ENCODE measurements around the gene RAB18. TPM values are rescaled to one million over a fixed set of nuclear protein-coding genes. Genes with fewer than 3 reads are reported as not detected.
A peak's percentile ranks its signal among the peaks of the same experiment; 100 is the strongest.
"Not testable (repeated sequence)": the region's sequence is repeated elsewhere in the genome, so short reads cannot be mapped to it uniquely, and the experiment has no call there.

RAB18 gene
- total RNA-seq, 2 experiments from 2014 or later = 52.3 to 61.2 TPM

GRCh38 chr10:27485368-27485767, 18.7 kb upstream of the RAB18 start:
- Mint-ChIP-seq H3K27me3 (peaks cover 30% of the 10 kb centered on the region), H3K4me3 (no peak overlapping the region), H3K36me3 (no peaks in the 10 kb centered on the region), H3K27ac (no peak overlapping the region), H3K4me1 (no peaks in the 10 kb centered on the region), H3K9me3 (ENCODE audit: low read depth) (peaks cover 3% of the 10 kb centered on the region)
- DNase-seq (no peak), ATAC-seq (no peak)
- CTCF ChIA-PET = no interaction called here

DNA sequence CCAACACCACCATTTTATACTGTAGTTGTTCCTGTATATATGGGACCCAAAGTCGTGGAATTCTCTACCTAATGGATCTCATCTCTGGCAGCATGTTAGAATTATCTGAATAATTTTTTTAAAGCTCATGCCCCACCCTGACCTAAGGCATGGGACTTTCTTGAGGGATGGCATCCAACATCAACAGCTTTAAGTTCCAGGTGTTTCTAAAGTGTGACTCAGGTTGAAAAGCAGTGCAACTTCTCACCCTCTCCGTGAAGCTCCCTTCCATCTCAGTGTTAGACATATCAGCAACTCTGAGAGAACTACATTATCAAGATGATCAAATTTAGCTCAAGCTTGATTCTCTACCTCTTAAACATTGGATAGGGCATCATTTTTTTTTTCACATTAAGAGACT, 18.1 kb upstream of the RAB18 start:
- Mint-ChIP-seq H3K4me3 (no peak overlapping the region), H3K36me3 (peaks cover 2% of the 10 kb centered on the region), H3K9me3 (ENCODE audit: low read depth) (peaks cover 7% of the 10 kb centered on the region), H3K27me3 (peaks cover 34% of the 10 kb centered on the region), H3K27ac (no peak overlapping the region), H3K4me1 (no peaks in the 10 kb centered on the region)
- no peak for DNase-seq
- CTCF ChIA-PET = no interaction called here
- no peak for ATAC-seq

DNA sequence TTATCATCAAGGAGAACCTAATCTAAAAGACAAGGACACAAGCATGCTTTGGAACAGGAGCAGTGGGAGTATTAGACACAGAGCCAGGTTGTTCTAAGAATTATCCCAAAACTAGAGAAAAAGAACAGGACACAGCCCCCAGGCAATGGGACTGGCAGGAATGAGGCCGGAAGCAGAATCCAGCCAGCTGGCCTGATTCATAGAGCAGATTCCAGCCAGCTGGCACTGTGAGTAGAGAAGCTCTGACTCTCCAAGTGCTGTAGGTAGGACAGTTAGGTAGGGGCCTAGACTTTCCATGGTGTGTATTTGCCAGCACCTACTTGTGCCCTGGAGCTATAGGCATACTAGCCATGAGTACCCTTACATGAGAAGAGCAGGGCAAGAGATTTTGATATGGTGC, 13.3 kb upstream of the RAB18 start:
- Mint-ChIP-seq H3K4me1 (no peaks in the 10 kb centered on the region), H3K4me3 (no peak overlapping the region), H3K9me3 (ENCODE audit: low read depth) (peaks cover 12% of the 10 kb centered on the region), H3K36me3 (peaks cover 8% of the 10 kb centered on the region), H3K27ac (no peak overlapping the region), H3K27me3 (peaks cover 32% of the 10 kb centered on the region)
- DNase-seq = no peak
- CTCF ChIA-PET = no interaction called here
- no peak for ATAC-seq

DNA sequence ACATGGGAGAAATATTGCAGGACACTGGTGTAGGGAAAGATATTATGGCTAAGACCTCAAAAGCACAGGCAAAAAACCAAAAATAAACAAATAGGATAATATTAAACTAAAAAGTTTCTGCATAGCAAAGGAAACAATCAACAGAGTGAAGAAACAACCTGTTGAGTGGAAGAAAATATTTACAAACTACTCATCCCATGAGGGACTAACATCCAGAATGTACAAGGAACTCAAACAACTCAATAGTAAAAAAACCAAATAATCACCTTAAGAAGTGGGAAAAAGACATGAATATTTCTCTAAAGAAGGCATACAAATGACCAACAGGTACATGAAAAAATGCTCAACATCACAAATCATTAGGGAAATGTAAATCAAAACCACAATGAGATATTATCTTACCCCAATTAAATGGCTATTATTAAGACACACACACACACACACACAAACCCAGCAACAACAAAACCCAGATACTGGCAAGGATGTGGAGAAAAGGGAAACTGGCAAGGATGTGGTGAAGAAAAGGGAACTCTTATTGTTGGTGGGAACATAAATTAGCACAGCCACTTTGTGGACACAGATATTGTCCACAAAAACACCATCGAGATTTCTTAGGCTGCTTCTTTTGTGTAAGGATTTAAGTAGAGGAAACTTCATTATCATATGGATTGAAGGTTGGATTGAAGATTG, 9.8 kb upstream of the RAB18 start:
- DNase-seq = no peak
- H3K36me3 Mint-ChIP-seq = peaks cover 8% of the 10 kb centered on the region
- peaks cover 16% of the 10 kb centered on the region for H3K9me3 Mint-ChIP-seq (ENCODE audit: low read depth)
- no peak overlapping the region for H3K4me3 Mint-ChIP-seq
- H3K4me1 Mint-ChIP-seq = peaks cover 2% of the 10 kb centered on the region
- H3K27me3 Mint-ChIP-seq = peaks cover 13% of the 10 kb centered on the region
- CTCF ChIA-PET = no interaction called here
- no peak for ATAC-seq
- H3K27ac Mint-ChIP-seq = no peak overlapping the region

- Mint-ChIP-seq H3K27me3 (peaks cover 10% of the 10 kb centered on the region), H3K36me3 (peaks cover 4% of the 10 kb centered on the region), H3K27ac (no peak overlapping the region), H3K4me1 (peaks cover 2% of the 10 kb centered on the region), H3K9me3 (ENCODE audit: low read depth) (peaks cover 8% of the 10 kb centered on the region), H3K4me3 (no peak overlapping the region)
- ATAC-seq (no peak), DNase-seq (no peak)
- CTCF ChIA-PET = no interaction called here
Measured at GRCh38 chr10:27496137-27496536, 8.0 kb upstream of the RAB18 start.

GRCh38 chr10:27500096-27500495, 4.0 kb upstream of the RAB18 start:
- CTCF ChIA-PET = no interaction called here
- ATAC-seq (no peak), DNase-seq (no peak)
- no peak overlapping the region for H3K4me3 Mint-ChIP-seq
- peaks cover 4% of the 10 kb centered on the region for H3K9me3 Mint-ChIP-seq (ENCODE audit: low read depth)
- no peaks in the 10 kb centered on the region for H3K27me3 Mint-ChIP-seq
- peaks cover 18% of the 10 kb centered on the region for H3K4me1 Mint-ChIP-seq
- H3K27ac Mint-ChIP-seq = no peak overlapping the region
- H3K36me3 Mint-ChIP-seq = peaks cover 2% of the 10 kb centered on the region

DNA sequence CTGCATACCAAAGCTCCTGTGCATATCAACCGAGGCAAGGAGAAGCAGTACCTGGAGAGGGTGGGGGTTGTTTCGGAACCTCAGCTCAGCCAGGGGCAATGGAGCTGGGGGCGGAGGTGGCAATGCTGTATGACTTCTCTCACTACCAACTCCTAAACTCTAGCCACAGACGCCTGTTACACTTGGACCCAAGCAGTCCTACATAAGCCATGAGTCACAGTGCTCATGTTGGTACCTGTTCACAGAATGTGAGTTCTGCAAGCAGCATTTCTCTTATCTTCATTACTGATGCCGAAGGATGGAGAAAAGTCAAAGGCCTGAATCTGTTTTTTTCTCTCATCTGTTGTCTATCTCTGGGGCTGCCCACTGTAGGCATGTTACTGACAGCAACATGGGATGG, 3.2 kb upstream of the RAB18 start:
- Mint-ChIP-seq H3K27me3 (no peaks in the 10 kb centered on the region), H3K27ac (no peak overlapping the region), H3K36me3 (peaks cover 2% of the 10 kb centered on the region), H3K4me3 (no peak overlapping the region), H3K4me1 (peaks cover 22% of the 10 kb centered on the region), H3K9me3 (ENCODE audit: low read depth) (peaks cover 4% of the 10 kb centered on the region)
- no peak for ATAC-seq
- no peak for DNase-seq
- CTCF ChIA-PET = no interaction called here

DNA sequence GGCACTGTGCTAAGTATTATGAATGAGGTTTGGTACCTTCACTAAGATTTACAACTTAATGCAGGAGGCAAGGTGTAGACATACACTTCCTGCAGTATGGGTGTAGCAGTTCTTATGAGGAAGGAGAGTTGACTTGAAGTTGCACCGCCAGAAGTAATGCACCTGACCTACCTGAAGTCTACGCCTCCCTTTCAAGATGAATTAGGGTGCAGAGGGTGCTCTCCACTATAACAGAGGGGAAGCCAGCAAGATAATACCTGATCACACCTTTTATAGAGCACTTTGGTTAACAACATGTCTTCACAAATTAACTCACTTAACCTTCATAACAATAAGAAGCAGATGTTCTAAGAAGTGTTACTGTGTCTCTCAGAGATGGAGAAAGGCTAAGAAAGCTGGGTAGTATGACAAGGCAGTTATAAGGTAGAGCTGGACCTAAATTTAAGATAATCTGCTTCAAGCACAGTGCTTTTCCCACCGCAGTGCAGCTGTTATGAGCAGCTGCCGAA, 552 bp upstream of the RAB18 start:
- Mint-ChIP-seq H3K9me3 (ENCODE audit: low read depth) (no peaks in the 10 kb centered on the region), H3K27ac (peak overlapping the region; percentile 99), H3K27me3 (no peaks in the 10 kb centered on the region), H3K4me3 (peak overlapping the region; percentile 100), H3K36me3 (peaks cover 6% of the 10 kb centered on the region), H3K4me1 (peaks cover 39% of the 10 kb centered on the region)
- ATAC-seq (no peak), DNase-seq (no peak)
- CTCF ChIA-PET = interaction anchor here (0.9 to 2.1 kb wide), 5 partner anchors 10 to 239 kb away, joined by 3 to 6 read pairs (median 4); no protein-coding TSS in a partner anchor

GRCh38 chr10:27504808-27505460, 830 bp downstream of the RAB18 start:
- CTCF ChIA-PET = interaction anchor here (1.0 to 2.1 kb wide), 4 partner anchors 8 to 254 kb away, joined by 3 to 6 read pairs (median 5); no protein-coding TSS in a partner anchor
- no peak for DNase-seq

DNA sequence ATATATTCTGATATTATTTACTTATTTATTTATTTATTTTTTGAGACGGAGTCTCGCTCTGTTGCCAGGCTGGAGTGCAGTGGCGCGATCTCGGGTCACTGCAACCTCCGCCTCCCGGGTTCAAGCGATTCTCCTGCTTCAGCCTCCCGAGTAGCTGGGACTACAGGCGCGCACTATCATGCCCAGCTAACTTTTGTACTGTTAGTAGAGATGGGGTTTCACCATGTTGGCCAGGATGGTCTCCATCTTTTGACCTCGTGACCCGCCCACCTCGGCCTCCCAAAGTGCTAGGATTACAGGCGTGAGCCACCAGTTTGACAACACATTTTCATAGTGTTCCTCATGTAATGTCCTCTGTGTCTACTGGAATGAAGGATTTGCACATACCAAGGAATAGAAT, 1.4 kb downstream of the RAB18 start:
- Mint-ChIP-seq H3K4me3 (peak overlapping the region; percentile 61), H3K36me3 (peaks cover 15% of the 10 kb centered on the region), H3K4me1 (peaks cover 53% of the 10 kb centered on the region)
- CTCF ChIA-PET = interaction anchor here (1.3 to 2.1 kb wide), 2 partner anchors 59 to 255 kb away, joined by 4 to 6 read pairs; no protein-coding TSS in a partner anchor
- not testable (repeated sequence) for ATAC-seq; H3K27me3 Mint-ChIP-seq; H3K9me3 Mint-ChIP-seq (ENCODE audit: low read depth); H3K27ac Mint-ChIP-seq; DNase-seq

More at GRCh38 chr10:27504808-27505460, 830 bp downstream of the RAB18 start:
- no peaks in the 10 kb centered on the region for H3K9me3 Mint-ChIP-seq (ENCODE audit: low read depth)
- peaks cover 9% of the 10 kb centered on the region for H3K36me3 Mint-ChIP-seq
- ATAC-seq = no peak
- peak overlapping the region; percentile 99 for H3K27ac Mint-ChIP-seq
- no peaks in the 10 kb centered on the region for H3K27me3 Mint-ChIP-seq
- H3K4me3 Mint-ChIP-seq = peak overlapping the region; percentile 100
- H3K4me1 Mint-ChIP-seq = peaks cover 47% of the 10 kb centered on the region

GRCh38 chr10:27506280-27506679, 2.2 kb downstream of the RAB18 start:
- Mint-ChIP-seq H3K36me3 (peaks cover 18% of the 10 kb centered on the region), H3K27me3 (no peaks in the 10 kb centered on the region), H3K9me3 (ENCODE audit: low read depth) (no peaks in the 10 kb centered on the region), H3K4me1 (peaks cover 53% of the 10 kb centered on the region), H3K27ac (no peak overlapping the region), H3K4me3 (peak overlapping the region; percentile 61)
- CTCF ChIA-PET = no interaction called here
- DNase-seq (no peak), ATAC-seq (no peak)

- DNase-seq = no peak
- Mint-ChIP-seq H3K27ac (no peak overlapping the region), H3K4me3 (no peak overlapping the region), H3K36me3 (peaks cover 47% of the 10 kb centered on the region), H3K9me3 (ENCODE audit: low read depth) (no peaks in the 10 kb centered on the region), H3K27me3 (no peaks in the 10 kb centered on the region), H3K4me1 (peaks cover 44% of the 10 kb centered on the region)
- no peak for ATAC-seq
- CTCF ChIA-PET = interaction anchor here (1.5 kb wide), 1 partner anchor 8 kb away, joined by 6 read pairs; the partner anchor contains the start of gene RAB18
Measured at GRCh38 chr10:27512548-27512947, 8.4 kb downstream of the RAB18 start.

GRCh38 chr10:27513451-27514191, 9.5 kb downstream of the RAB18 start:
- DNase-seq = peak; percentile 44

More at GRCh38 chr10:27513451-27514191, 9.5 kb downstream of the RAB18 start:
- peaks cover 50% of the 10 kb centered on the region for H3K36me3 Mint-ChIP-seq
- peaks cover 43% of the 10 kb centered on the region for H3K4me1 Mint-ChIP-seq
- CTCF ChIA-PET = interaction anchor here (1.2 to 1.5 kb wide), 2 partner anchors 9 to 16 kb away, joined by 3 to 6 read pairs; partner anchors contain the start of gene RAB18
- peak overlapping the region; percentile 9 for H3K4me3 Mint-ChIP-seq
- H3K27me3 Mint-ChIP-seq = no peaks in the 10 kb centered on the region
- H3K27ac Mint-ChIP-seq = peak overlapping the region; percentile 83
- ATAC-seq = peak; percentile 88
- H3K9me3 Mint-ChIP-seq (ENCODE audit: low read depth) = no peaks in the 10 kb centered on the region

Data from activated CD8-positive, alpha-beta memory T cell treated with anti-CD3 and anti-CD28 coated beads, Interleukin-2, amount 10 ng/mL, durations not matched to agents 7 days and 5 days (primary cell).